Choroid plexus epithelial cell (primary cell): ENCODE measurements around the gene SPATA6L.

Experiments used
- DNase-seq: peaks from one replicate; pipeline ENCODE4 v3.0.0-alpha.2; 2010; ENCODE audit warnings: low read depth
- H3K4me3 ChIP-seq: 2 replicates; pipeline ENCODE4 v1.5.1; 2011; ENCODE audit warnings: low read depth, mild to moderate bottlenecking, control low read depth, low read length, moderate library complexity
- TF ChIP-seq, protein P1 (sequence below): conservative IDR thresholded peaks from 2 replicates; pipeline ENCODE4 v1.5.1; 2011; ENCODE audit warnings: low read depth, mild to moderate bottlenecking, control low read depth, inconsistent platforms, low read length, moderate library complexity

Gene SPATA6L

DNA sequence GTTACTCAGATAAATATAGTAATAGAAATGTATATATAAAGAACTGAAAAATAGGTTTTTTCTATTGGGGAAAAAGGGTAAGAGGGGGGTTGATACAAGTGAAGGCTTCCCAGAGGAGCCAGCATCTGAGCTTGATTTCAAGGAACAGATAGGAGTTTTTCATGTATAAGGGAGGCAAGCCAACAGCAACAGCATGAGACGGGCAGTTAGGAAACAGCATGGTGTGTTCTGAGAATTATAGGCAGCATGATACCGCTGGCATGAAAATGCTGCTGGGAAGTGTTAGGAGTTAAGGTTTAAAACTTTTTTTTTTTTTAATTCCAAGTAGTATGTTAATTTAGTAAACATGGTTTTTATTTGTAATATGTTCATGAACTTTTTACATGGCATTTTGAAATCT is 22.7 kb upstream of the SPATA6L start:
- DNase-seq, result peak; percentile 40
- TF ChIP-seq, protein P1, sequence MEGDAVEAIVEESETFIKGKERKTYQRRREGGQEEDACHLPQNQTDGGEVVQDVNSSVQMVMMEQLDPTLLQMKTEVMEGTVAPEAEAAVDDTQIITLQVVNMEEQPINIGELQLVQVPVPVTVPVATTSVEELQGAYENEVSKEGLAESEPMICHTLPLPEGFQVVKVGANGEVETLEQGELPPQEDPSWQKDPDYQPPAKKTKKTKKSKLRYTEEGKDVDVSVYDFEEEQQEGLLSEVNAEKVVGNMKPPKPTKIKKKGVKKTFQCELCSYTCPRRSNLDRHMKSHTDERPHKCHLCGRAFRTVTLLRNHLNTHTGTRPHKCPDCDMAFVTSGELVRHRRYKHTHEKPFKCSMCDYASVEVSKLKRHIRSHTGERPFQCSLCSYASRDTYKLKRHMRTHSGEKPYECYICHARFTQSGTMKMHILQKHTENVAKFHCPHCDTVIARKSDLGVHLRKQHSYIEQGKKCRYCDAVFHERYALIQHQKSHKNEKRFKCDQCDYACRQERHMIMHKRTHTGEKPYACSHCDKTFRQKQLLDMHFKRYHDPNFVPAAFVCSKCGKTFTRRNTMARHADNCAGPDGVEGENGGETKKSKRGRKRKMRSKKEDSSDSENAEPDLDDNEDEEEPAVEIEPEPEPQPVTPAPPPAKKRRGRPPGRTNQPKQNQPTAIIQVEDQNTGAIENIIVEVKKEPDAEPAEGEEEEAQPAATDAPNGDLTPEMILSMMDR, result no peak
- no peak overlapping the region for H3K4me3 ChIP-seq

DNA sequence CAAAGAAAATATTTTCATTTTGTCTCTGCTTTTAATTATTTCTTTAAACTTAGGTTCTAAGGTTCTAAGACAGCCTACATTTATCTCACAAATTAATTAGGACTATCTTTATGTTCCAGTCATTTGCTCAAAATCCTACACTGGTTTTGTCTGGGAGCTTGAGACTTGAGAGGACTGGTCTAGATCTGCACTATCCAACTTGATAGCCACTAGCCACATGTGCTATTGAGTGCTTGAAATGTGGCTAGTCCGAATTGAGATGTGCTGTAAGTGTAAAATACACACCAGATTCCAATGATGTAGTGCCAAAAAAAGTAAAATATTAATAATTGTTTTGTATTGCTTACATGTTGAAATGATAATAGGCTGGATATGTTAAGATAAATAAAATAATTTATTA is 20.3 kb upstream of the SPATA6L start:
- DNase-seq, result no peak
- TF ChIP-seq, protein P1, result no peak
- no peak overlapping the region for H3K4me3 ChIP-seq

DNA sequence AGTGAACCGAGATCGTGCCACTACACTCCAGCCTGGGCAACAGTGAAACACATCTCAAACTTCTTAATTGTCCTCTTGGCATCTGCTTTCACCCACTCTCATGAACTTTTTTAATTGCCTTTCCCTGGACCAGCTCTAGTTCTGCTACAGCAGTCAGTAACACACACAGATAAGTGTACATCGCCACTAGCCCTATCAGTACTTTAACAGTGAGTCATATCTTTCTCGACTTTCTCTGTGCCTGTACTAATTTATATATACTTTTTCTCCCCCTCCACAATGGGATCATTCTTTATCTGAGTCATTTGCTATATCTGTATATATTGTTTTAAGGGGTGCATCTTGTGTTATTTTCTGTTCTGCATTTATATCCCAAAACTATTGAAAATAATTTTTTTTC is 19.8 kb upstream of the SPATA6L start:
- TF ChIP-seq, protein P1, result no peak
- DNase-seq, result peak; percentile 53

GRCh38 chr9:4684820-4685219 is 18.5 kb upstream of the SPATA6L start:
- TF ChIP-seq, protein P1, result no peak
- no peak for DNase-seq
- H3K4me3 ChIP-seq, result no peak overlapping the region

More for the DNA sequence above, 19.8 kb upstream of the SPATA6L start:
- H3K4me3 ChIP-seq, result no peak overlapping the region

DNA sequence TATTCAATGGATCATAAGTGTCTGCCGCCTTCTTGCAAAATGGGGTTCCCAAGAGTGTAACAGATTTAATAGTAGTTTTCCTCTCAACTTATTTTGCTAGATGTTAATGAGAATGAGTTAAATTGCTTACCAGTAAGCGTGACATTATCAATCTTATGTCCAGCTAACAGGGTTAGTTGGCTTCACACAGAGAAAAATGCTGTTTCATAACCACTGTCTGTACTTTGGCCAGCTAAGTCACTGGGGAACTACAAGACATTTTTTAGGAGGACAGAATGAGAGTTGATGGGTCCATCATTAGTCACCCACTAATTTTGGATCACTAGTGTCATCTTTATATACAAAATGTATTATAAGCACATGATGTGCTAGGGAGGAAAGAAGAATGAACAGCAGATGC is 14.5 kb upstream of the SPATA6L start:
- H3K4me3 ChIP-seq, result peak overlapping the region; percentile 86
- TF ChIP-seq, protein P1, result no peak
- peak; percentile 48 for DNase-seq

DNA sequence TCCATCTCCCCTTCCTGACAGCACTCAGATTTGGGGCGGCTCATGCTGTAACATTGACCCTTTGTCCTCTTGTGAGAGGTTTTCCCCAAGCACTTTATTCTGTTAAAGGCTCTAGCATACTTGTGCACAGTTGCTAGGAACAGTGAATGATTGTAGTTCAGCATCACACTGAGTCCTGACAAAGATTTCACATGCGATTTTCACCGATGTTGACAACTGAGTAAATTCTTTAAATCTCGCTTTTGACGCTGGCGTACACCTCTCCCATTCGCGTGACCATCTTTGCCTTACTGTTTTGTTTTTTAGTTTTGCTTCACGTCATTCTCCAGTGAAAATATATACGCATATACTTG is 13.9 kb upstream of the SPATA6L start:
- DNase-seq, result peak; percentile 50
- H3K4me3 ChIP-seq, result peak overlapping the region; percentile 86
- TF ChIP-seq, protein P1, result no peak

- TF ChIP-seq, protein P1, result peak; percentile 57
- DNase-seq, result peak; percentile 98
- peak within 1 kb of the TSS; percentile 86 for H3K4me3 ChIP-seq
Observed at GRCh38 chr9:4679268-4680172, 13.2 kb upstream of the SPATA6L start, which contains the start of gene CDC37L1. Gene CDC37L1, plus strand, starts transcription at chr9:4679569. Its CDS starts 199 bp downstream, at chr9:4679768.
